ENCODE results near the gene SYNPO2.

SYNPO2 gene

GRCh38 chr4:118931786-118932185 is 43.1 kb downstream of the SYNPO2 start:
- TF ChIP-seq, protein P1, sequence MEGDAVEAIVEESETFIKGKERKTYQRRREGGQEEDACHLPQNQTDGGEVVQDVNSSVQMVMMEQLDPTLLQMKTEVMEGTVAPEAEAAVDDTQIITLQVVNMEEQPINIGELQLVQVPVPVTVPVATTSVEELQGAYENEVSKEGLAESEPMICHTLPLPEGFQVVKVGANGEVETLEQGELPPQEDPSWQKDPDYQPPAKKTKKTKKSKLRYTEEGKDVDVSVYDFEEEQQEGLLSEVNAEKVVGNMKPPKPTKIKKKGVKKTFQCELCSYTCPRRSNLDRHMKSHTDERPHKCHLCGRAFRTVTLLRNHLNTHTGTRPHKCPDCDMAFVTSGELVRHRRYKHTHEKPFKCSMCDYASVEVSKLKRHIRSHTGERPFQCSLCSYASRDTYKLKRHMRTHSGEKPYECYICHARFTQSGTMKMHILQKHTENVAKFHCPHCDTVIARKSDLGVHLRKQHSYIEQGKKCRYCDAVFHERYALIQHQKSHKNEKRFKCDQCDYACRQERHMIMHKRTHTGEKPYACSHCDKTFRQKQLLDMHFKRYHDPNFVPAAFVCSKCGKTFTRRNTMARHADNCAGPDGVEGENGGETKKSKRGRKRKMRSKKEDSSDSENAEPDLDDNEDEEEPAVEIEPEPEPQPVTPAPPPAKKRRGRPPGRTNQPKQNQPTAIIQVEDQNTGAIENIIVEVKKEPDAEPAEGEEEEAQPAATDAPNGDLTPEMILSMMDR (IDR thresholded peaks at IDR 0.05; ENCODE audit: insufficient read depth, missing control alignments): no peak
- DNase-seq (ENCODE audit: insufficient read length, low spot score) (no peak), FAIRE-seq (no peak)

DNA sequence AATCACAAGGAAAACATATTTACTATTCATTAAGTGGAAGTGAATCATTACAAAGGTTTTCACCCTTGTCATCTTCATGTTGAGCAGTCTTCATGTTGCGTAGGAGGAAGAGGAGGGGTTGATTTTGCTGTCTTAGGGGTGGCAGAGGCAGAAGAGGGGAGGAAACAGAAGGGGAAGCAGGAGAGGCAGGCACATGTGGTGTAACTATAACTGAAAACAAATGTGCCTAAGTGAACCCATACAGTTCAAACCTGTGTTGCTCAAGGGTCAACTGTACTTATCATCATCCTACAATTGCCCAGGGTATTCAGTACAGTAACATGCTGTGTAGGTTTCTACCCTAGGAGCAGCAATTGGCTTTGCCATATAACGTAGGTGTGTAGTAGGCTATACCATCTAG is 47.2 kb downstream of the SYNPO2 start:
- FAIRE-seq: no peak
- no peak for DNase-seq (ENCODE audit: insufficient read length, low spot score)
- TF ChIP-seq, protein P1 (IDR thresholded peaks at IDR 0.05; ENCODE audit: insufficient read depth, missing control alignments): no peak

GRCh38 chr4:118936406-118936805 is 47.8 kb downstream of the SYNPO2 start:
- DNase-seq (ENCODE audit: insufficient read length, low spot score) (no peak), FAIRE-seq (no peak)
- TF ChIP-seq, protein P1 (IDR thresholded peaks at IDR 0.05; ENCODE audit: insufficient read depth, missing control alignments): no peak

- DNase-seq (ENCODE audit: insufficient read length, low spot score): no peak
- FAIRE-seq: no peak
- TF ChIP-seq, protein P1 (IDR thresholded peaks at IDR 0.05; ENCODE audit: insufficient read depth, missing control alignments): no peak
Observed at GRCh38 chr4:118939169-118939783, 50.6 kb downstream of the SYNPO2 start.

DNA sequence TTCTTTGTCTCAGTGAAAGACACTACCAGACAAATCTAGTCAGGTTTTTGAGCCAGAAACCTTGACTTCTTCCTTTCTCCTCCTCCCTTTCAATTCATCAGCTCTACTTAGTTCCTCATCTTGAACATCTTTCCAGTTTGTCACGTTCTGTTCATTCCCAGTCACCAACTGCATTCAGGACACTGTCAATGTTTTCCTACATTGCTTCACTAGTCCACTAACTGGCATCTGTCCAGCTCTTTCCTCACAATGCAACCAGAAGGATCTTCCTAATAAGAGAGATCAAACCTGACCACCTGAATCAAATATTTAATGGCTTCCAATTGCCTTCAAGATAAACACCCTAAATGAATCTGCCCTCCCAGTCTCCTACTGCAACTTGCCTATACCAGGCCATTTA is 52.5 kb downstream of the SYNPO2 start:
- FAIRE-seq: no peak
- DNase-seq (ENCODE audit: insufficient read length, low spot score): no peak
- TF ChIP-seq, protein P1 (IDR thresholded peaks at IDR 0.05; ENCODE audit: insufficient read depth, missing control alignments): no peak

GRCh38 chr4:118941799-118942198 is 53.1 kb downstream of the SYNPO2 start:
- DNase-seq (ENCODE audit: insufficient read length, low spot score) (no peak), FAIRE-seq (no peak)
- TF ChIP-seq, protein P1 (IDR thresholded peaks at IDR 0.05; ENCODE audit: insufficient read depth, missing control alignments): no peak

DNA sequence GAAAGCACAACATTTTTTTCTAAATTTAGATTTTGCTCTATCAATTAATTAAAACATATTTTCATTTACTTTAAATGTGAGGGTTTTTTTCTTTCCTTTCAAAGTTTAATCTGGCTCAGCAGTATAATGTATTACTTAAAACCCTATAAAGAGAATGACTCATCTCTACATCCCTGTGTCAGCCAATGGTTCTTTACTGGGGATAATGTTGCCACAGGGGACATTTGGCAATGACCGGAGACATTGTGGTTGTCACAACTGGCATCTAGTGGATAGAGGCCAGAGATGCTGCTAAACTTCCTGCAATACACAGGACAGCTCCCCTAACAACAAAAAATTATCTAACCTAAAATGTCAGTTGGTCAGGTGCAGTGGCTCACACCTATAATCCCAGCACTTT is 53.8 kb downstream of the SYNPO2 start:
- TF ChIP-seq, protein P1 (IDR thresholded peaks at IDR 0.05; ENCODE audit: insufficient read depth, missing control alignments): no peak
- FAIRE-seq: no peak
- no peak for DNase-seq (ENCODE audit: insufficient read length, low spot score)

Data from D721Med (cell line).